ENCODE results near the gene ISM2. TPM values are rescaled to one million over a fixed set of nuclear protein-coding genes. Genes with fewer than 3 reads are reported as not detected.

Gene ISM2
- total and polyA plus RNA-seq, 2 donors (not counting 1 experiment from before 2014, with no cell fraction given) = 0.30 TPM; not detected in 1

GRCh38 chr14:77470224-77470870 lies 28.3 kb downstream of the ISM2 start:
- WGBS (ENCODE audit: insufficient coverage) = 89% methylated on average over 4 of the region's 5 CpGs
- H3K4me1 ChIP-seq (ENCODE audit: control insufficient read depth in 2 of 2, insufficient read depth in 2 of 2, low read length in 2 of 2) = no peaks in the 10 kb centered on the region
- ChIA-PET POLR2A (no interaction called here), CTCF (no interaction called here)
- H3K4me3 ChIP-seq (ENCODE audit: control extremely low read depth in 1 of 5, extremely low read depth in 1 of 5, insufficient read depth in 1 of 5, low read depth in 2 of 5, low read length in 4 of 5) = no peak overlapping the region
- no peak overlapping the region for H3K4me2 ChIP-seq (replicated peaks; ENCODE audit: low read depth, low read length, poor library complexity, severe bottlenecking)
- H3K79me2 ChIP-seq (ENCODE audit: control insufficient read depth, insufficient read depth, low read length) = no peaks in the 10 kb centered on the region
- H3K9ac ChIP-seq (ENCODE audit: low read length) = no peak overlapping the region
- H3K27ac ChIP-seq (ENCODE audit: low read length in 2 of 2) = no peak overlapping the region
- Mint-ChIP-seq H3K27ac (no peak overlapping the region), H3K4me3 (no peak overlapping the region), H3K4me1 (no peaks in the 10 kb centered on the region), H3K9me3 (ENCODE audit: insufficient read depth) (no peaks in the 10 kb centered on the region), H3K27me3 (no peaks in the 10 kb centered on the region)
- intact Hi-C loops (cut with micrococcal nuclease) = no loop called here
- peaks cover 4% of the 10 kb centered on the region for H4K20me1 ChIP-seq (ENCODE audit: control insufficient read depth, insufficient read depth, low read length, poor library complexity, severe bottlenecking)
- H3K9me3 ChIP-seq (ENCODE audit: control extremely low read depth in 1 of 3, control insufficient read depth in 2 of 3, insufficient read depth in 1 of 3, low read length in 2 of 3) = no peaks in the 10 kb centered on the region
- peaks cover 0 to 41% of the 10 kb centered on the region in 2 experiments for H3K36me3 ChIP-seq (replicated peaks in 1 of 2; ENCODE audit: control extremely low read depth in 1 of 2, control insufficient read depth in 1 of 2, extremely low read depth in 1 of 2, insufficient read depth in 2 of 2, low read length in 1 of 2)
- TF ChIP-seq EZH2 (IDR thresholded peaks at IDR 0.05; ENCODE audit: borderline replicate concordance, insufficient read depth, low read depth, low read length, poor library complexity, severe bottlenecking) (no peak), CTCF (IDR thresholded peaks at IDR 0.05) (no peak)
- no peak for DNase-seq
- H2AFZ ChIP-seq (ENCODE audit: insufficient read depth, low read depth, low read length, poor library complexity, severe bottlenecking) = no peak overlapping the region
- ATAC-seq (ENCODE audit: low read depth) = no peak
- no peaks in the 10 kb centered on the region for H3K27me3 ChIP-seq (replicated peaks in 1 of 4; ENCODE audit: control extremely low read depth in 1 of 4, control insufficient read depth in 3 of 4, insufficient read depth in 4 of 4, low read length in 3 of 4)

- Histone ChIP-seq H3K9ac (ENCODE audit: low read length) (no peak overlapping the region), H4K20me1 (ENCODE audit: control insufficient read depth, insufficient read depth, low read length, poor library complexity, severe bottlenecking) (peaks cover 4% of the 10 kb centered on the region), H3K27me3 (replicated peaks in 1 of 4; ENCODE audit: control extremely low read depth in 1 of 4, control insufficient read depth in 3 of 4, insufficient read depth in 4 of 4, low read length in 3 of 4) (no peaks in the 10 kb centered on the region), H2AFZ (ENCODE audit: insufficient read depth, low read depth, low read length, poor library complexity, severe bottlenecking) (no peak overlapping the region), H3K4me1 (ENCODE audit: control insufficient read depth in 2 of 2, insufficient read depth in 2 of 2, low read length in 2 of 2) (no peaks in the 10 kb centered on the region), H3K4me2 (replicated peaks; ENCODE audit: low read depth, low read length, poor library complexity, severe bottlenecking) (no peak overlapping the region), H3K36me3 (replicated peaks in 1 of 2; ENCODE audit: control extremely low read depth in 1 of 2, control insufficient read depth in 1 of 2, extremely low read depth in 1 of 2, insufficient read depth in 2 of 2, low read length in 1 of 2) (peaks cover 0 to 48% of the 10 kb centered on the region in 2 experiments), H3K9me3 (ENCODE audit: control extremely low read depth in 1 of 3, control insufficient read depth in 2 of 3, insufficient read depth in 1 of 3, low read length in 2 of 3) (no peaks in the 10 kb centered on the region), H3K27ac (ENCODE audit: low read length in 2 of 2) (no peak overlapping the region), H3K79me2 (ENCODE audit: control insufficient read depth, insufficient read depth, low read length) (no peaks in the 10 kb centered on the region), H3K4me3 (ENCODE audit: control extremely low read depth in 1 of 5, extremely low read depth in 1 of 5, insufficient read depth in 1 of 5, low read depth in 2 of 5, low read length in 4 of 5) (no peak overlapping the region)
- no peaks in the 10 kb centered on the region for H3K9me3 Mint-ChIP-seq (ENCODE audit: insufficient read depth)
- no peak for ATAC-seq (ENCODE audit: low read depth)
- intact Hi-C loops (cut with micrococcal nuclease) = no loop called here
- no peak for DNase-seq
- H3K27ac Mint-ChIP-seq = no peak overlapping the region
- no peaks in the 10 kb centered on the region for H3K27me3 Mint-ChIP-seq
- H3K4me3 Mint-ChIP-seq = no peak overlapping the region
- ChIA-PET CTCF (no interaction called here), POLR2A (interaction anchor here (0.5 kb wide), 1 partner anchor 27 kb away, joined by 5 read pairs; no protein-coding TSS in a partner anchor)
- TF ChIP-seq EZH2 (IDR thresholded peaks at IDR 0.05; ENCODE audit: borderline replicate concordance, insufficient read depth, low read depth, low read length, poor library complexity, severe bottlenecking) (no peak), CTCF (IDR thresholded peaks at IDR 0.05) (no peak)
- WGBS (ENCODE audit: insufficient coverage) = no CpG with 5 or more reads among the region's 1 CpG
- H3K4me1 Mint-ChIP-seq = no peaks in the 10 kb centered on the region
Measured at GRCh38 chr14:77469539-77469938, 29.1 kb downstream of the ISM2 start.
